Calu3 (cell line): Measurements from ENCODE around the gene CRTC1. TPM values are rescaled to one million over a fixed set of nuclear protein-coding genes. Genes with fewer than 3 reads are reported as not detected.
A peak's percentile ranks its signal among the peaks of the same experiment; 100 is the strongest.

Experiments
- BruUV-seq: library from RNA; stranded (reverse); fragments of 400-500 nt; replicated peaks from 2 replicates; lab custom pipeline; 2021; lab: Mats Ljungman, UMichigan
- CTCF ChIA-PET: fragments of 300-600 bp; sonication (Branson Sonifier 250); formaldehyde crosslinking; loops from one replicate; lab custom pipeline; 2022; ENCODE audit warnings: antibody characterized with exemption; lab: Charles Lee
- DNase-seq: peaks from one replicate; pipeline ENCODE4 v3.0.0; 2022
- H3K27ac Mint-ChIP-seq: one replicate; pipeline ENCODE4 v1.8.0; 2022; ENCODE audit warnings: mixed read lengths; ENCODE audit not compliant: unreplicated experiment
- H3K27me3 Mint-ChIP-seq: one replicate; pipeline ENCODE4 v1.8.0; 2022; ENCODE audit warnings: mixed read lengths; ENCODE audit not compliant: unreplicated experiment
- H3K36me3 Mint-ChIP-seq: one replicate; pipeline ENCODE4 v1.8.0; 2022; ENCODE audit warnings: mild to moderate bottlenecking, moderate library complexity, mixed read lengths; ENCODE audit not compliant: insufficient read depth, unreplicated experiment
- H3K4me1 Mint-ChIP-seq: one replicate; pipeline ENCODE4 v1.8.0; 2022; ENCODE audit warnings: mild to moderate bottlenecking, low read depth, mixed read lengths; ENCODE audit not compliant: unreplicated experiment
- H3K4me3 Mint-ChIP-seq: one replicate; pipeline ENCODE4 v1.8.0; 2022; ENCODE audit warnings: mild to moderate bottlenecking, low read depth, moderate library complexity, mixed read lengths; ENCODE audit not compliant: unreplicated experiment
- H3K9me3 Mint-ChIP-seq: one replicate; pipeline ENCODE4 v1.8.0; 2022; ENCODE audit warnings: low read depth, mixed read lengths; ENCODE audit not compliant: unreplicated experiment
- CTCF ChIP-seq: fragments of 200-600 bp; IDR thresholded peaks from one replicate; pipeline ENCODE4 v1.8.0; 2022; ENCODE audit warnings: antibody characterized with exemption; ENCODE audit not compliant: unreplicated experiment
- intact Hi-C: fragments of 100-400 bp; cut with micrococcal nuclease; formaldehyde crosslinking; loops from one replicate; pipeline ENCODE4 v1.10.0; 2022; ENCODE audit not compliant: unreplicated experiment
- total RNA-seq: library from RNA; stranded (reverse); gene quantifications from 2 replicates; pipeline ENCODE4 v1.2.3, GENCODE V29; 2022

Gene CRTC1
- total RNA-seq, 1 experiment from 2014 or later, result 8.5 TPM

GRCh38 chr19:18636183-18636968 lies 47.1 kb upstream of the CRTC1 start:
- CTCF ChIA-PET, result no interaction called here
- TF ChIP-seq CTCF, result no peak
- peaks cover 21% of the 10 kb centered on the region for H3K27me3 Mint-ChIP-seq
- no TSS peak for BruUV-seq
- H3K27ac Mint-ChIP-seq, result peak overlapping the region; percentile 60
- H3K9me3 Mint-ChIP-seq, result no peaks in the 10 kb centered on the region
- DNase-seq, result peak; percentile 97
- H3K4me1 Mint-ChIP-seq, result peaks cover 19% of the 10 kb centered on the region
- peak overlapping the region; percentile 77 for H3K4me3 Mint-ChIP-seq
- intact Hi-C loops, result no loop called here
- H3K36me3 Mint-ChIP-seq, result peaks cover 23% of the 10 kb centered on the region

- H3K4me3 Mint-ChIP-seq, result peak within 1 kb of the TSS; percentile 77
- peaks cover 23% of the 10 kb centered on the region for H3K36me3 Mint-ChIP-seq
These were observed 46.4 kb upstream of the CRTC1 start, which contains the start of gene KLHL26 for GRCh38 chr19:18636969-18637629. Gene KLHL26 (plus strand): TSS chr19:18637028. CDS start chr19:18637055, 27 bp downstream.

GRCh38 chr19:18637673-18638630 lies 45.5 kb upstream of the CRTC1 start:
- peak overlapping the region; percentile 77 for H3K4me3 Mint-ChIP-seq
- BruUV-seq, result no TSS peak
- H3K27ac Mint-ChIP-seq, result no peak overlapping the region
- peaks cover 21% of the 10 kb centered on the region for H3K27me3 Mint-ChIP-seq
- no peak for TF ChIP-seq CTCF
- peak; percentile 50 for DNase-seq
- peaks cover 23% of the 10 kb centered on the region for H3K36me3 Mint-ChIP-seq
- H3K9me3 Mint-ChIP-seq, result no peaks in the 10 kb centered on the region
- CTCF ChIA-PET, result no interaction called here
- intact Hi-C loops, result no loop called here
- H3K4me1 Mint-ChIP-seq, result peaks cover 19% of the 10 kb centered on the region

More at GRCh38 chr19:18636969-18637629, 46.4 kb upstream of the CRTC1 start, which contains the start of gene KLHL26:
- no TSS peak for BruUV-seq
- Mint-ChIP-seq H3K27me3 (peaks cover 21% of the 10 kb centered on the region), H3K9me3 (no peaks in the 10 kb centered on the region), H3K4me1 (peaks cover 19% of the 10 kb centered on the region), H3K27ac (peak within 1 kb of the TSS; percentile 60)
- no peak for TF ChIP-seq CTCF
- CTCF ChIA-PET, result no interaction called here
- intact Hi-C loops, result no loop called here
- DNase-seq, result no peak

GRCh38 chr19:18639706-18640243 lies 43.7 kb upstream of the CRTC1 start:
- intact Hi-C loops, result no loop called here

More at GRCh38 chr19:18639706-18640243, 43.7 kb upstream of the CRTC1 start:
- TSS peak; percentile 28 for BruUV-seq
- no peak for TF ChIP-seq CTCF
- H3K4me1 Mint-ChIP-seq, result peaks cover 19% of the 10 kb centered on the region
- no peak for DNase-seq
- no peak overlapping the region for H3K27ac Mint-ChIP-seq
- H3K4me3 Mint-ChIP-seq, result no peak overlapping the region
- CTCF ChIA-PET, result no interaction called here
- H3K9me3 Mint-ChIP-seq, result no peaks in the 10 kb centered on the region
- peaks cover 13% of the 10 kb centered on the region for H3K27me3 Mint-ChIP-seq
- peaks cover 23% of the 10 kb centered on the region for H3K36me3 Mint-ChIP-seq
